Caki2 (cell line): ENCODE measurements around the gene PAGE1. TPM values are rescaled to one million over a fixed set of nuclear protein-coding genes. Genes with fewer than 3 reads are reported as not detected.

Experiments used
- DNase-seq: peaks from one replicate; pipeline ENCODE4 v3.0.0-alpha.2; 2015; ENCODE audit warnings: low read depth
- in situ Hi-C: cut with HindIII; loops from 2 replicates; pipeline ENCODE4 v1.10.0; 2016; ENCODE audit warnings: low sequenced_read_pairs, low pct_unique_long_range_greater_than_20kb, mixed read lengths
- total RNA-seq: library from RNA; depleted of rRNA; stranded (reverse); fragments of >200 nt; shearing (Covaris generic); gene quantifications from 2 replicates; pipeline ENCODE4 v1.2.3, GENCODE V29; 2014; ENCODE audit warnings: low replicate concordance; rRNA removed

The PAGE1 gene
- total RNA-seq, 1 experiment from 2014 or later = not detected

- in situ Hi-C loops = no loop called here
- no peak for DNase-seq
Measured at GRCh38 chrX:49656533-49656932, 39.3 kb downstream of the PAGE1 start.

- in situ Hi-C loops = no loop called here
Measured at GRCh38 chrX:49644991-49645637, 50.7 kb downstream of the PAGE1 start.

More at GRCh38 chrX:49644991-49645637, 50.7 kb downstream of the PAGE1 start:
- no peak for DNase-seq

Other genes starting within 250 kb of the PAGE1 start
- not detected in 2 replicates for gene GAGE12C, start 163.8 kb downstream of the PAGE1 start, total RNA-seq
- gene GAGE12D, start 154.3 kb downstream of the PAGE1 start, total RNA-seq = not detected in 2 replicates
- gene GAGE12E, start 144.7 kb downstream of the PAGE1 start, total RNA-seq = not detected in 2 replicates
- gene GAGE12F, start 135.1 kb downstream of the PAGE1 start, total RNA-seq = not detected in 2 replicates
- gene GAGE12G, start 125.6 kb downstream of the PAGE1 start, total RNA-seq = not detected in 2 replicates
- not detected in 2 replicates for gene GAGE12H, start 116.0 kb downstream of the PAGE1 start, total RNA-seq
- not detected in 2 replicates for gene GAGE2A, start 106.5 kb downstream of the PAGE1 start, total RNA-seq
- not detected in 2 replicates for gene GAGE1, start 97.0 kb downstream of the PAGE1 start, total RNA-seq
- not detected in 2 replicates for gene PAGE4, start 133.3 kb upstream of the PAGE1 start, total RNA-seq
- 1.0 TPM in 1 of 2 replicates, not detected in the other for gene USP27X, start 183.5 kb upstream of the PAGE1 start, total RNA-seq
- gene CLCN5, start 226.6 kb upstream of the PAGE1 start, total RNA-seq = 0.34 and 3.9 TPM in 2 replicates